ENCODE measurements around the gene KLRF2. TPM values are rescaled to one million over a fixed set of nuclear protein-coding genes. Genes with fewer than 3 reads are reported as not detected.

KLRF2 gene, protein sequence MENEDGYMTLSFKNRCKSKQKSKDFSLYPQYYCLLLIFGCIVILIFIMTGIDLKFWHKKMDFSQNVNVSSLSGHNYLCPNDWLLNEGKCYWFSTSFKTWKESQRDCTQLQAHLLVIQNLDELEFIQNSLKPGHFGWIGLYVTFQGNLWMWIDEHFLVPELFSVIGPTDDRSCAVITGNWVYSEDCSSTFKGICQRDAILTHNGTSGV
- total RNA-seq = not detected
- total RNA-seq (2013) = not detected
- 0 to 0.07 (median 0) reads per million in 29 experiments for total RNA-seq

DNA sequence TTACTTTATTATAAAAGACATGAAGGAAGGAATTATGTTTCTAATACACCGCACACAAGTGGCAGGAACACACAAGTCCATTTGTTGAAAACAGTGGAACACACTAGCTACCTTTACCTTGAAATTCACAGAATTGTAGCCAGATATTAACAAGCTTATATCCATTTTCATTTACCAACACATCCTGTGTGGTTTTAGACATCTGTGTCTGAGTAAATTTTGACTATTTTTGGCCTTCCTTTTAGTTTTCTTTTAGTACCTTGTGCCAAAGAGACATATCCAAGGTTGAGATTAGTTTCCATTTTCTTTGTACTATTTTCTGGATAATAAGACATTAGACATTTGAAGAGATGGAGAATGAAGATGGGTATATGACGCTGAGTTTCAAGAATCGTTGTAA, at the start of gene KLRF2:
Gene KLRF2, plus strand, starts transcription at position 244 of the 400 bp plus-strand sequence. Its CDS starts 107 bp downstream, at position 351.
- no peak within 1 kb of the TSS for H3K4me3 Mint-ChIP-seq
- H3K9me3 ChIP-seq = no peaks in the 10 kb centered on the region
- ChIA-PET POLR2A (no interaction called here), CTCF (interaction anchor here in 1 of 2 donors (0.6 kb wide), 1 partner anchor 15 kb away, joined by 3 read pairs; no protein-coding TSS in a partner anchor)
- peaks cover 6 to 9% (median 7%) of the 10 kb centered on the region in 3 donors for H3K4me1 Mint-ChIP-seq
- no peaks in the 10 kb centered on the region for H3K27me3 ChIP-seq (replicated peaks in 1 of 2; ENCODE audit: control insufficient read depth in 2 of 2, extremely low read depth in 1 of 2, insufficient read depth in 2 of 2, low read length in 1 of 2)
- no peaks in the 10 kb centered on the region for H3K27me3 Mint-ChIP-seq
- H3K4me3 ChIP-seq (ENCODE audit: control insufficient read depth in 1 of 2, extremely low read depth in 1 of 2, low read length in 1 of 2) = no peak within 1 kb of the TSS
- no peak within 1 kb of the TSS for H3K27ac Mint-ChIP-seq
- no CpG with 5 or more reads among the region's 3 CpGs for WGBS (ENCODE audit: insufficient coverage)
- DNase-seq (no peak), ATAC-seq (replicated peaks in 1 of 4) (no peak)
- no peak within 1 kb of the TSS for H3K27ac ChIP-seq (ENCODE audit: low read length)
- no peaks in the 10 kb centered on the region for H3K36me3 Mint-ChIP-seq
- no peaks in the 10 kb centered on the region for H3K36me3 ChIP-seq (ENCODE audit: control insufficient read depth in 2 of 2, extremely low read depth in 1 of 2, insufficient read depth in 1 of 2, low read length in 1 of 2)
- peaks cover 0 to 5% of the 10 kb centered on the region in 2 experiments for H3K4me1 ChIP-seq (ENCODE audit: control insufficient read depth in 1 of 2, extremely low read depth in 1 of 2, insufficient read depth in 2 of 2, low read length in 2 of 2)
- no peaks in the 10 kb centered on the region for H3K9me3 Mint-ChIP-seq

DNA sequence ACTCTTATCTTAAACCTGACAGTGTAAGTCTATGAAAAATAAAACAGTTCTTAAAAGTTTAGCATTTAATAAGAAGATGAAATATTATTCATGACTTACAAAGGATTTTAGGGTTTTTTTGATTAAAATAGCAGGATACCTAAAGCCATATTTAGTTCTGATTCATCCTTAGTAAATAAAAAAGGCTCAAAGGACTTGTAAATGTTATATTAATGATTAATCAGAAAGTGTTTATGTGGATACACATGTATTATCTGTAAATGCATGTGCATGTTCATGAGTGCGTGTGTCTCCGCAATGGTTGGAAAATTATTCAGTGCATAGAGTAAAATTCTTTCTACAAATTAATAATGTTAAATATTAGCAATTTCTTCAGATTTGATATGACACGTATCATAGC, 49.6 kb upstream of the KLRF2 start:
- Mint-ChIP-seq H3K9me3 (no peaks in the 10 kb centered on the region), H3K36me3 (no peaks in the 10 kb centered on the region), H3K27ac (no peak overlapping the region), H3K4me1 (peaks cover 0 to 3% (median 0%) of the 10 kb centered on the region in 3 donors), H3K4me3 (no peak overlapping the region), H3K27me3 (no peaks in the 10 kb centered on the region)
- POLR2A ChIA-PET = no interaction called here
- H3K36me3 ChIP-seq (ENCODE audit: control insufficient read depth in 2 of 2, extremely low read depth in 1 of 2, insufficient read depth in 1 of 2, low read length in 1 of 2) = peaks cover 0 to 2% of the 10 kb centered on the region in 2 donors
- no CpG with 5 or more reads among the region's 3 CpGs for WGBS (ENCODE audit: insufficient coverage)
- CTCF ChIA-PET = no interaction called here
- ATAC-seq (replicated peaks in 1 of 4) (no peak), DNase-seq (no peak)
- H3K27ac ChIP-seq (ENCODE audit: low read length) = no peak overlapping the region
- H3K9me3 ChIP-seq = no peaks in the 10 kb centered on the region
- no peaks in the 10 kb centered on the region for H3K4me1 ChIP-seq (ENCODE audit: control insufficient read depth in 1 of 2, extremely low read depth in 1 of 2, insufficient read depth in 2 of 2, low read length in 2 of 2)
- H3K4me3 ChIP-seq (ENCODE audit: control insufficient read depth in 1 of 2, extremely low read depth in 1 of 2, low read length in 1 of 2) = no peak overlapping the region
- no peaks in the 10 kb centered on the region for H3K27me3 ChIP-seq (replicated peaks in 1 of 2; ENCODE audit: control insufficient read depth in 2 of 2, extremely low read depth in 1 of 2, insufficient read depth in 2 of 2, low read length in 1 of 2)

DNA sequence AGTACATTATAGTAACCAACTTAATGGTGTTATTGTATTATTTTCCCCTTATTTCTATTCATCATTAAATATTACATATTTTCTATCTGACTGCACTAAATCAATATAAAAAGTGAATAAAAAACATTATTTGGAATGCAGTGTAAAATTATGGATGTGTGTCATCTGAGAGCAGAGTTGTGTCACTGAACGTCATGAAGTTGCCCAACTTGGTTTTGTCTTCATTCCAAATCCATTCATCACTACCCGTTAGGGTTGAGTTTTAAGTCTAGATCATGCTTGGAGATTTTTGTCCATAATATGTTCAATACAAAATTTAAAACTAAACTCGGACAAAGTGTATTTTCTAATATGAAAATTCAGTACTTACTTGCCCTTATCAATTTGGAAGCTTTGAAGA, 37.9 kb upstream of the KLRF2 start:
- Mint-ChIP-seq H3K9me3 (peaks cover 15 to 26% (median 26%) of the 10 kb centered on the region in 3 donors), H3K4me3 (no peak overlapping the region), H3K36me3 (peaks cover 17% of the 10 kb centered on the region), H3K27ac (no peak overlapping the region), H3K4me1 (no peaks in the 10 kb centered on the region), H3K27me3 (no peaks in the 10 kb centered on the region)
- H3K27ac ChIP-seq (ENCODE audit: low read length) = no peak overlapping the region
- no peaks in the 10 kb centered on the region for H3K27me3 ChIP-seq (replicated peaks in 1 of 2; ENCODE audit: control insufficient read depth in 2 of 2, extremely low read depth in 1 of 2, insufficient read depth in 2 of 2, low read length in 1 of 2)
- ChIA-PET POLR2A (no interaction called here), CTCF (no interaction called here)
- WGBS (ENCODE audit: insufficient coverage) = no CpG with 5 or more reads among the region's 3 CpGs
- no peak for DNase-seq
- no peak for ATAC-seq (replicated peaks in 1 of 4)
- no peak overlapping the region for H3K4me3 ChIP-seq (ENCODE audit: control insufficient read depth in 1 of 2, extremely low read depth in 1 of 2, low read length in 1 of 2)
- H3K36me3 ChIP-seq (ENCODE audit: control insufficient read depth in 2 of 2, extremely low read depth in 1 of 2, insufficient read depth in 1 of 2, low read length in 1 of 2) = no peaks in the 10 kb centered on the region
- H3K9me3 ChIP-seq = no peaks in the 10 kb centered on the region
- H3K4me1 ChIP-seq (ENCODE audit: control insufficient read depth in 1 of 2, extremely low read depth in 1 of 2, insufficient read depth in 2 of 2, low read length in 2 of 2) = no peaks in the 10 kb centered on the region

DNA sequence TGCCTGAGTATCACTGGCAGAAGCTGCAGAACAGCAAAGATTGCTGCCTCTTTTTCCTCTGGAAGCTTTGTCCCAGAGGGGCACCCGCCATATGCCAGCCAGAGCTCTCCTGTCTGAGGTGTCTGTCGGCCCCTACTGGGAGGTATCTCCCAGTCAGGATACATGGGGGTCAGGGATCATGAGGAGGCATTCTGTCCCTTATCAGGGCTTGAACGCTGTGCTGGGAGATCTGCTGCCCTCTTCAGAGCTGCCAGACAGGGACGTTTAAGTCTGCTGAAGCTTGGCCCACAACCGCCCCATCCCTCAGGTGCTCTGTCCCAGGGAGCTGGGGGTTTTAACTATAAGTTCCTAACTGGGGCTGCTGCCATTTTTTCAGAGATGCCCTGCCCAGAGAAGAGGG, 32.4 kb upstream of the KLRF2 start:
- Histone ChIP-seq H3K4me3 (ENCODE audit: control insufficient read depth in 1 of 2, extremely low read depth in 1 of 2, low read length in 1 of 2) (no peak overlapping the region), H3K4me1 (ENCODE audit: control insufficient read depth in 1 of 2, extremely low read depth in 1 of 2, insufficient read depth in 2 of 2, low read length in 2 of 2) (peaks cover 2% of the 10 kb centered on the region in 2 experiments), H3K27ac (ENCODE audit: low read length) (no peak overlapping the region), H3K36me3 (ENCODE audit: control insufficient read depth in 2 of 2, extremely low read depth in 1 of 2, insufficient read depth in 1 of 2, low read length in 1 of 2) (peaks cover 0 to 27% of the 10 kb centered on the region in 2 donors), H3K9me3 (no peaks in the 10 kb centered on the region), H3K27me3 (replicated peaks in 1 of 2; ENCODE audit: control insufficient read depth in 2 of 2, extremely low read depth in 1 of 2, insufficient read depth in 2 of 2, low read length in 1 of 2) (peaks cover 0 to 5% of the 10 kb centered on the region in 2 experiments)
- no CpG with 5 or more reads among the region's 5 CpGs for WGBS (ENCODE audit: insufficient coverage)
- H3K4me3 Mint-ChIP-seq = no peak overlapping the region
- ATAC-seq (replicated peaks in 1 of 4) (no peak), DNase-seq (no peak)
- peaks cover 53% of the 10 kb centered on the region for H3K36me3 Mint-ChIP-seq
- ChIA-PET POLR2A (interaction anchor here in 1 of 2 donors (0.5 kb wide), 1 partner anchor 83 kb away, joined by 3 read pairs; no protein-coding TSS in a partner anchor), CTCF (no interaction called here)
- H3K27ac Mint-ChIP-seq = no peak overlapping the region
- peaks cover 11 to 21% (median 12%) of the 10 kb centered on the region in 3 donors for H3K4me1 Mint-ChIP-seq
- peaks cover 15 to 30% (median 29%) of the 10 kb centered on the region in 3 donors for H3K9me3 Mint-ChIP-seq
- H3K27me3 Mint-ChIP-seq = no peaks in the 10 kb centered on the region

DNA sequence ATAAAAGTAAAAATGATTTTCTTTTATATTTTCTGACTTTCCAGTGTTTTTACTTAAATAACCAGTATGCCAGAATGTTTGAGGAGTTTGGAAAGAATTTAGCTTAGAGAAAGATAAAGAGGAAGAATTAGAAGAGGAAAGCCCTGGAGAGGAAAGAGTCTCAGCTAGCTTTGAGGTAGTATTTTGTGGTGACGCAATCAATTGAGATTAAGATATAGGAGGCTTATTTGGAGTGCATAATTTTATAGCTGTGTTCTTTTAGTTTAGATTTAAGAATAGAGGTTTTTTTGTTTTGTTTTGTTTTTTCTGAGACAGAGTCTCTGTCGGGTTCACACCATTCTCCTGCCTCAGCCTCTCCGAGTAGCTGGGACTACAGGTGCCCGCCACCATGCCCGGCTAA, 30.2 kb upstream of the KLRF2 start:
- H3K36me3 Mint-ChIP-seq = peaks cover 69% of the 10 kb centered on the region
- H3K27me3 Mint-ChIP-seq = no peaks in the 10 kb centered on the region
- ATAC-seq (replicated peaks in 1 of 4) (no peak), DNase-seq (no peak)
- H3K27ac Mint-ChIP-seq = peak overlapping the region in 1 of 2 donors; percentile 30
- no peak overlapping the region for H3K4me3 Mint-ChIP-seq
- Histone ChIP-seq H3K9me3 (no peaks in the 10 kb centered on the region), H3K4me3 (ENCODE audit: control insufficient read depth in 1 of 2, extremely low read depth in 1 of 2, low read length in 1 of 2) (no peak overlapping the region), H3K4me1 (ENCODE audit: control insufficient read depth in 1 of 2, extremely low read depth in 1 of 2, insufficient read depth in 2 of 2, low read length in 2 of 2) (peaks cover 2% of the 10 kb centered on the region in 2 experiments), H3K36me3 (ENCODE audit: control insufficient read depth in 2 of 2, extremely low read depth in 1 of 2, insufficient read depth in 1 of 2, low read length in 1 of 2) (peaks cover 0 to 39% of the 10 kb centered on the region in 2 donors), H3K27me3 (replicated peaks in 1 of 2; ENCODE audit: control insufficient read depth in 2 of 2, extremely low read depth in 1 of 2, insufficient read depth in 2 of 2, low read length in 1 of 2) (peaks cover 0 to 5% of the 10 kb centered on the region in 2 experiments), H3K27ac (ENCODE audit: low read length) (no peak overlapping the region)
- ChIA-PET POLR2A (interaction anchor here (0.6 to 0.8 kb wide), 5 partner anchors 13 to 1695 kb away, joined by 4 to 9 read pairs (median 5); no protein-coding TSS in a partner anchor), CTCF (interaction anchor here (0.6 to 0.9 kb wide), 3 partner anchors 20 to 995 kb away, joined by 3 to 5 read pairs (median 3); no protein-coding TSS in a partner anchor)
- peaks cover 24 to 41% (median 25%) of the 10 kb centered on the region in 3 donors for H3K4me1 Mint-ChIP-seq
- 100% methylated on average over 1 of the region's 5 CpGs for WGBS (ENCODE audit: insufficient coverage)
- peaks cover 15 to 22% (median 19%) of the 10 kb centered on the region in 3 donors for H3K9me3 Mint-ChIP-seq

DNA sequence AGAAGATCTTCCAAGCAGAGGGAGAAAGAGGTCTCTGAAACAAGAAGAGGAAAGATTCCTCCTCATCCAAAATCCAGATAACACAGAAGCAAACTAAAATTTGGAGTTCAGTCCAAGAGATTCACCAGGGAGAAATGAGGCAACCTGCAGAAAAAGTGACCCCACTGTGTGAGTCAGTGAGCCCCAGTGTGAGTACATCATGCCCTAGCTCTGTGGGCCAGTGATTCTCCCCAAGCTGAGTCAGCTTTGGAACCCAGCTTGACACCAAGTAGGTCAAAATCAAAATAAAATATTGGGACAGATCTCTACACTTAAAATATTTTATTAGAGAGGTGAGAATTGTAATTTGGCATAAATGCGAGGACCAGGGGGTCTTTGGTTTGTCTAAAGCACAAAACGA, 29.4 kb upstream of the KLRF2 start:
- POLR2A ChIA-PET = interaction anchor here (0.6 to 0.8 kb wide), 2 partner anchors 709 to 951 kb away, joined by 3 to 5 read pairs; no protein-coding TSS in a partner anchor
- no peaks in the 10 kb centered on the region for H3K9me3 ChIP-seq
- H3K36me3 ChIP-seq (ENCODE audit: control insufficient read depth in 2 of 2, extremely low read depth in 1 of 2, insufficient read depth in 1 of 2, low read length in 1 of 2) = peaks cover 0 to 47% of the 10 kb centered on the region in 2 donors
- no CpG with 5 or more reads among the region's 2 CpGs for WGBS (ENCODE audit: insufficient coverage)
- Mint-ChIP-seq H3K27ac (no peak overlapping the region), H3K36me3 (peaks cover 67% of the 10 kb centered on the region), H3K9me3 (peaks cover 6 to 13% (median 11%) of the 10 kb centered on the region in 3 donors), H3K4me1 (peaks cover 31 to 49% (median 33%) of the 10 kb centered on the region in 3 donors), H3K4me3 (no peak overlapping the region), H3K27me3 (no peaks in the 10 kb centered on the region)
- peaks cover 2% of the 10 kb centered on the region in 2 experiments for H3K4me1 ChIP-seq (ENCODE audit: control insufficient read depth in 1 of 2, extremely low read depth in 1 of 2, insufficient read depth in 2 of 2, low read length in 2 of 2)
- no peak overlapping the region for H3K4me3 ChIP-seq (ENCODE audit: control insufficient read depth in 1 of 2, extremely low read depth in 1 of 2, low read length in 1 of 2)
- H3K27ac ChIP-seq (ENCODE audit: low read length) = no peak overlapping the region
- H3K27me3 ChIP-seq (replicated peaks in 1 of 2; ENCODE audit: control insufficient read depth in 2 of 2, extremely low read depth in 1 of 2, insufficient read depth in 2 of 2, low read length in 1 of 2) = peaks cover 0 to 5% of the 10 kb centered on the region in 2 experiments
- DNase-seq = no peak
- CTCF ChIA-PET = interaction anchor here in 1 of 2 donors (0.9 to 1.2 kb wide), 2 partner anchors 20 to 101 kb away, joined by 3 to 5 read pairs; no protein-coding TSS in a partner anchor
- ATAC-seq (replicated peaks in 1 of 4) = no peak

Data from T-cell (primary cell).